HUDEP-2 (cell line): Measurements from ENCODE around the gene DIP2C.

Experiments
- DNase-seq, 76 experiments: peaks; one replicate each; lab custom pipeline; 2025; ENCODE audit not compliant: unreplicated experiment in 76 of 76; lab: John Stamatoyannopoulos, UW

The DIP2C gene

DNA sequence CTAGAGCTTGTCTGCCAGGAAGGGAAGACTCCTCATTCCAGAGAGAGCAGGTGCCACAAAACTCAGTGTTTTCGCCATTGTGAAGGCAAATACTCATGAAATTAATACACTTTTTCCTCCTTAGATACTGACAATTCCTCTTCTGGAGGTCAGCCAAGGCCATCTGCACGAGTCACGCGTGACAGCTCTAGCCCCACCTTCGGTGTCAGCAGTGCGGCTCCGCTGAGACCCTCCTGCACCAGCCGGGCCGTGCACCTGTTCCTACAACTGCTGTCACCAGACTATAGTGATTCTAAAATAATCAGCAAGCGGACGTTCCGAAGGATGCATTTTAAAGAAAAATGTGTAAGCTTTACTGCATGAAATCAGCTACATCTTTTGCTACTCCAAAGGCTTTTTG lies 127.7 kb downstream of the DIP2C start:
- DNase-seq = no peak

GRCh38 chr10:560314-560992 lies 129.0 kb downstream of the DIP2C start:
- no peak for DNase-seq

DNA sequence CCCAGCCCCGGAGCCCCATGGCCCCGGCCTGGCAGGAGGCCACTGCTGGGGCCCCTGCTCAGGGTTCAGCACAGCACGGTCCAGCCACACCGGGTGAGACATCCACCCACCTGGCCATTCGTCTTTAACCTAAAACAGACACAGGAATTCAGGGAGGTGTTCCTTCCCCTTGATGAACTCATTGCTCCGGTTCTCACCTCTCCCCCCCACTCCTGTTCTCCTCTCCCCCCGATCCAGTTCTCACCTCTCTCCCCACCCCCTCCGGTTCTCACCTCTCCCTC lies 129.8 kb downstream of the DIP2C start:
- DNase-seq = no peak

DNA sequence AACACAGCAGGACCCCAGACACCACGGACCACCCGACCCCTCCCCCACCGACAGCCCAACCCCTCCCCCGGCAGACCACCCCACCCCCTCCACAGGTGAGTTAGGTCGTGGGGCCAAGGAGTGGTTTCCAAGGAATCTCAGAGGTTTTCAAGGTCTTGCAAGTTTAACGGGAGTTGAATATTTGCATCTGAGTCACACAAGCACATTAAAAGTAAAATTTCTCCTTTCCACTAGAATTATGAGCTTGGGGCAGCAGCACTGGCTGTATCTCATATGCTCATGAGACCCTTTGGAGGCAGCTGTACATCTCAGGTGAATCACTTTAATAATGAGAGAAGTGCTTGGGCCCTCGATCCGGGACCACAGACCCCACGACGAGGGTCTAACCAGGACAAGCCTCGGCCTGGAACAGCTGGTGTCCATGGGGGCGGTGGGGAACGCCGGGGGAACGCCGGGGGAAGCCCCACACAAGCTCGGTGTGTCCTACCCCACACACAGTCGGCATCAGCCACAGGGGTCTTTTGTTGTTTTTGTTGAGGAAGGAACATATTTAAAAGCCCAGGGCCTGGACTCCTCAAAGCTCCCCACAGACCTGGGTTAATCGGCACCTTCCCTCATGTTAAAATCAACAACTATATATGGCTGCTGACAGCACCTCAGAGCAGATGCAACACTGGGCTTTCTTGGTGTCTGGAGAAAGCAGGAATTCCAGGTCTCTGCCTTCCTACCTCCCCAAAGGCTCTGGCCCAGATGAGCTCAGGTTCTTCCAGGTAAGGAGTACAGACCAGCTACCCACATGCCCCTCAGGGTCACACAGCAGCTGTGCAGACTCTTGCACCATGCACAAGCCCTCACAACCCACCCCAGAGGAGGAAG lies 130.3 kb downstream of the DIP2C start:
- DNase-seq = no peak

- DNase-seq = no peak
These were observed 131.1 kb downstream of the DIP2C start for GRCh38 chr10:558364-558763.

DNA sequence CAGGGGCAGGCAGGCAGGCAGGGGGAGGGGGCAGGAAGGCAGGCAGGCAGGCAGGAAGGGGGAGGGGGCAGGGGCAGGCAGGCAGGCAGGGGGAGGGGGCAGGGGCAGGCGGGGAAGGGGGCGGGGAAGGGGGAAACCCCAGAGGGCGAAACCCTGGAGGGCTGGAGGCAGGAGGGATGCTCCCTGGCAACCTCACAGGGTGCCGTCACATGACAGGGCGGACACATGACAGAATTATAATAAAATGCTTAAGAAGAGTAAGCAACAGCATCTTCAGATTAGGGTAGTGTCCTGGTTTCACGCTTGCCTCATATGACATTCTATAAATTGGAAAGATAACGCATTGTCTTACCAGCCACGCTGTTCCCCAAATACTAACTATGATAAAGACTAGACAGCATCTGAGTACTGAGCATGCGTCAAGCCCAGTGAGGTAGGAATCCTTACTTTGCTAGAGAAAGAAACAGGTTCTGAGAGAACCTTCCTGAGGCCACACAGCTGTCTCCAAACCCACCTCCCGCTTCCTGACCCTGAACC lies 131.6 kb downstream of the DIP2C start:
- DNase-seq = no peak

DNA sequence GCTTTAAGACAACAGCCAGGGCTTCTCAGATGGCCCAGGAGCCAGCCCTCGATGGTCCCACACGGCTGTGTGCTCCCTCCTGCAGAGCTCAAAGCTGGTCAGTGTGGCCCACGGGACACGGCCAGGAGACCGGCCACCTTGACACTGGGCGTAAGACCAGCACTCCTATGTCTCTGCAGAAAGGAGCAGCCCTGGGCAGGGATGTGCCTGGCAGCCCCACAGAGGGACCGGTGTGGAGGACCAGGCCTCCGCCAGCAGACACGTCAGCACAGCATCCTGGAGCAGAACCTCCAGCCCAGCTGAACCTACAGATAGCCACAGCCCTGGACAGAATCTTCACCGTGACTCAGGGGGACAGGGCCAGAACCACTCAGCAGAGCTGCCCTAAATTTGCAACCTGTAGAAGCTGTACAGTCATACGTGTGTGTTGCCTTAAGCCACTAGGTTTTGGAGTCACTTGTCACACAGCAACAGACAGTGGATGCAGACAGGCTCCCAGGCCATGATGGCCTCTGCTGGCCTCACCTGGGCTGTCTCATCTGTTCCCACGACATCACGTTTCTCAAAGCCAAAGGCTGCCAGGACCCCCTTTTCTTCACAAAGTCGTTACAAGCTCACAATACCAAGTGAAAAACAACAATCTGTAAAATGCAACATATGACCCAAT lies 132.4 kb downstream of the DIP2C start:
- DNase-seq = no peak

DNA sequence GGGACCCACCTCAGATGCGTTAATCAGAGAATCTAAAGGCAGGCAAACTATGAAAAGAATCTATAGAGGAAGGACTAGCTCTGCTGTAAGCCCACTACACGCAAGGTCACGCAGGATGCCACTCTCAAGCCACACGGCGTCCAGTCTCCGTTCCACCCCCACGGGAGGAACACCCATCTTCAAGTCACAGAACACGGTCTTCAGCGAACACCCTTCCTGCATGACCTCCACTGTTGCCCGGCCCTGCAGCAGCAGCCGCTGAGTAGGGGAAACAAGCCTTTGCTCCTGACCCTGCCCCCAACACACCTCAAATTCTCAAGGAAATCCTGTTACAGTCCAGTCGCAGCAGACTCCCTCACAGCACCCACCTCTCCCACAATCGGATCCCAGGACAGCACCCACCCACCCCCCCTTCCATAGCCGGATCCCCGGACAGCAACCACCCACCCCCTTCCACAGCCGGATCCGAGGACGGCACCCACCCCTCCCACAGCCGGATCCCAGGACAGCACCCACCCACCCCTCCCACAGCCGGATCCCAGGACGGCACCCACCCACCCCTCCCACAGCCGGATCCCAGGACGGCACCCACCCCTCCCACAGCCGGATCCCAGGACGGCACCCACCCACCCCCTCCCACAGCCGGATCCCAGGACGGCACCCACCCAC lies 133.7 kb downstream of the DIP2C start:
- DNase-seq = no peak

DNA sequence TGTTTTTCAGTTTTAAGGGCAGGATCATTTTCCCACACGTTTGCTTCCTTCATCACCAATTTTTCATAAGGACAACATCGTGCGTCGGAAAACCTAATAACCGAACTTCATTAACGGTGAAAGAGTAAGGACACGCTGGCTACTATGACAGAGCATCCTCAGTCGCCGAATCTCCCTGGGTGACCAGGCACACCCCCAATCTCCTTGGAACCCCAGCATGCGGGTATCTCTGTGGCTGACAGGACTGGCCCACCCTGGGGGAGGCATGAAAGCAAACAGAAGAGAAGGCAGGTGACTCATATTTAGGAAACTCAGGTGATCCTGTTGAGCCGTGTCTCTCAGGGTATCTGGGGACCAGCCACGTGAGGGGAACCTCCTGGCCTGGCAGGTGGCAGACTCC lies 134.2 kb downstream of the DIP2C start:
- no peak for DNase-seq

DNA sequence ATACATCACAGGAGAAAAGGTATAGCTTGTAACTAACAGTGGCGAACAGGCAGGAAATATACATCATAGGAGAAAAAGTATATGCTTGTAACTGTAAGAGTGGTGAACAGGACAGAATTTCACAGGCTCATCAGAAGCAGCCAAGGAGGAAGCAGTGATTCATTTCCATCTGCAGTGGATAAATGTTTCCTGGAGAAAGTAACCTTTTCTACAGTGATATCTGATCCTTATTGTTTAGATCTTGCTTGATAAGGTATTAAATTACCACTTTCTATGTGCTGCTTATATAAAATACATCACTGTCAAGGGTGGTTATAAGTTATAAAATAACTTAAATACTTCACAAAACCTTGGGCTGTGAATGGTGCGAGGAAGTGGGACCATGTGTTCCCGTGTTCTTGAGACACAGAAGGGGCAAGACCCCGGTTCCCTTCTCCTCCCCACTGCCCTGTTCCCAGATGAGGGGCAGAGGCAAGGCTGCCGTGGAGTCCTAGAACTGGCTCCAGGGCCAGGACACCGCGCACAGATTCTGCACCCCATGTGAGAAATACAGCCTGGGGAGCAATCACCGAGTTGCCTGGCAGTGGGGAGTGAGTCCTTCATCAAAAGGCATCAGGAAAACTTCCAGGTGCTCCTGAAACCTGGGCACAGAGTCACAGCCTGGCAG lies 135.2 kb downstream of the DIP2C start:
- DNase-seq = no peak

DNA sequence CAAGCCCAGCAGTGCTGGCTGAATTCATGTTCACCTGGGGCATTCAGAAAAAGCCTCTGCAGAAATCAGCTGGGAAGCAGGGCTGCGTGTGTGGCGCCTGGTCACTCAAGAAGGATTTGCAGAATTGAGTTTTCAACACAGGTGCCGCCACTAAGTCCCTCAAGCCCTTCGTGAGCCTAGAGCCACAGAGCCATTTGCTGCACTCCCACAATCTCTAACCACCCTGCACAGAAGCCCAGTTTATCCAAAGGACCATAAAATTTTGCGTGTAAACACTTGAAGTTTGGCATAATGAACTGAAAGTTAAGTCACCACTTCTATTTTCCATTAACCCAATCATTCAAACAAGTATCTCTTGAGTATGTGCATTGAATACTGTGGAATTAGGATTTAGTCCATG lies 136.2 kb downstream of the DIP2C start:
- DNase-seq = no peak

DNA sequence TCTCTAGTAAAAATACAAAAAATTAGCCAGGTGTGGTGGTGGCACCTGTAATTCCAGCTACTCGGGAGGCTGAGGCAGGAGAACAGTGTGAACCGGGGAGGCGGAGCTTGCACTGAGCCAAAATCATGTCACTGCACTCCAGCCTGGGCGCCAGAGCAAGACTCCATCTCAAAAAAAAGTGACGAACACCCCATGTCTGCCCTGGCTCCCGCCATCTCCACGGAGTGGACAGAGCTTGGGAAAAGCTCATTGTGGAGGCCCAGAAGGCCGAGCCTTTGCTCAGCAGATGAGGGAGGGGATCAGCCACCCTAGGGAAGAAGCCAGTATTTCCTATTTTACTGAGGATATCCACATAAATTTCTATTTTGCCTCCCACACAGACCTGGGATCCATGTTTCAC lies 136.8 kb downstream of the DIP2C start:
- DNase-seq = no peak

GRCh38 chr10:551373-552252 lies 137.9 kb downstream of the DIP2C start:
- no peak for DNase-seq

DNA sequence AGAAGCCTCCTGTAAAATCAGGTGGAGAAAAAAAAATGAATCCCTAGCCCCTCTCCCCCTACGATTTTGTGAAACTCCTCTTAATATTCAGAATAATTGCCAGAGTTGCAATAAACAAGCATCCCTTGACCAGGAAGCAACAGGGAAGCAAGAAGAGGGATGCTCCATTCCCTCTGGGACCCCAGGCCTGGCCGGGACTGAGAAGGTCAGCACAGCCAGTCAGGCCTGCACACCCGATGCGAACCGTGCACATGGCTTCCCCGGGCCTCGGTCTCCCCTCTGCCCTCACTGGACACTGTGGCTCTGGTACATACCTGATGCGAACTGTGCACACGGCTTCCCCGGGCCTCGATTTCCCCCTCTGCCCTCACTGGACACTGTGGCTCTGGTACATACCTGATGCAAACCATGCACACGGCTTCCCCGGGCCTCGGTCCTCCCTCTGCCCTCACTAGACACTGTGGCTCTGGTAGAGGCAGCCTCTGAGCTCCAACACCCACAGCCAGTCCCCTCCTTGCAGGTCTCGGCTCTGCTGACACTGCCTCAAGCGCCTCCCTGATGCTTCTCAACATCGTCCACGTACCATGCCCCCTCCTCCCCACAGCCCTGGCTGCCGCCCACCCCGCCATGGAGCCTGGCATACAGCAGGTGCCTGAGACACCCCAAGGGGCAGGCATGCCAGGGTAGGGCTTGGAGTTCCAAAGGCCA lies 138.6 kb downstream of the DIP2C start:
- DNase-seq = no peak

- DNase-seq = no peak
These were observed 140.1 kb downstream of the DIP2C start for GRCh38 chr10:549391-549790.

DNA sequence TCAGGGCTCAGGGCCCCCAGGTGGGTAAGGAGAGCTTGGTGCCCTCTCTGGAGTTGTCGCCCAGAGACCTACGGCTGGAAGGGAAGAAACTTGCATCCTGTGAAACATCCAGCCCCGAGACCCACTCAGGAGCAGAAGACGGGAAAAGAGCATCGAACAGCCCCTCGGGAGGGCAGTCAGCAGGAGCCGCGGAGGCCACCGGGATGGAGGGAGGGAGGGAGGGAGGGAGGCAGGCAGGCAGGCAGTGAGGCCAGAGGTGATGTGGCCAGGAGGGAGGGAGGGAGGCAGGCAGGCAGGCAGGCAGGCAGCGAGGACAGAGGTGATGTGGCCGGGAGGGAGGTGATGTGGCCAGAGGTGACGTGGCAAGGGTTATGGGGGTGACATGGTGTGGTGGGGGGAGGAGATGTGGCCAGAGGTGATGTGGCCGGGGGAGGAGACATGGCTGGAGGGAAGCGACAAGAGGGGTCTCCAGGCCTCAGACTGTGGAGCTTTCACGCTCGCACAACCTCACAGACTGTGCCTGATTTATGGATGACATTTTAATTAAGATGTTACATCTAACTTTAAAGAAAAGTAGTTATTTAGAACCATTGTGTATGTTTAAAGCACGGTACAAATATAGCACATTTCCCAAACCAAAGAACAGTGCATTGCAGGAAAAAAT lies 141.1 kb downstream of the DIP2C start:
- no peak for DNase-seq

- DNase-seq = no peak
These were observed 141.8 kb downstream of the DIP2C start for GRCh38 chr10:547591-548081.

GRCh38 chr10:546971-547590 lies 142.4 kb downstream of the DIP2C start:
- no peak for DNase-seq
